Kidney (tissue), 14 donors: Measurements from ENCODE around the gene PNO1. TPM values are rescaled to one million over a fixed set of nuclear protein-coding genes. Genes with fewer than 3 reads are reported as not detected.

Experiments used
- DNase-seq, 5 donors: peaks; one replicate each; pipeline ENCODE4 v3.0.0-alpha.2; 2013 to 2020
- FAIRE-seq: peaks from 2 replicates; lab custom pipeline; 2012; peaks lifted over from hg19 to GRCh38; lab: Jason Lieb, UNC
- H3K27ac ChIP-seq, 2 donors: one replicate each; pipeline ENCODE4 v1.7.0; 2013; ENCODE audit warnings: low read depth in 2 of 2, low read length in 2 of 2, inconsistent platforms in 1 of 2
- H3K27me3 ChIP-seq: one replicate; pipeline ENCODE4 v1.7.1; 2013; ENCODE audit warnings: low read length, inconsistent platforms; ENCODE audit not compliant: control insufficient read depth, insufficient read depth
- H3K36me3 ChIP-seq, 3 donors: one replicate each; pipeline versions ENCODE4 v1.7.0 to v1.7.1; 2013; ENCODE audit warnings: low read length in 3 of 3, control low read depth in 1 of 3, inconsistent platforms in 1 of 3; ENCODE audit not compliant: insufficient read depth in 3 of 3, control insufficient read depth in 2 of 3
- H3K4me1 ChIP-seq, 3 donors: one replicate each; pipeline versions ENCODE4 v1.7.0 to v1.7.1; 2013; ENCODE audit warnings: low read length in 3 of 3, inconsistent platforms in 1 of 3, low read depth in 1 of 3; ENCODE audit not compliant: control insufficient read depth in 2 of 3, insufficient read depth in 2 of 3
- H3K4me3 ChIP-seq, 3 donors: one replicate each; pipeline versions ENCODE4 v1.7.0 to v1.8.1; 2013; ENCODE audit warnings: low read length in 3 of 3, control low read depth in 1 of 3, inconsistent platforms in 1 of 3
- H3K9ac ChIP-seq, 3 donors: one replicate each; pipeline versions ENCODE4 v1.7.0 to v1.7.1; 2013; ENCODE audit warnings: low read length in 3 of 3, control low read depth in 1 of 3, inconsistent platforms in 1 of 3
- H3K9me3 ChIP-seq, 3 donors: one replicate each; pipeline versions ENCODE4 v1.7.0 to v1.7.1; 2013; ENCODE audit warnings: low read length in 3 of 3, control low read depth in 1 of 3, inconsistent platforms in 1 of 3; ENCODE audit not compliant: control insufficient read depth in 2 of 3, insufficient read depth in 1 of 3
- intact Hi-C: fragments of 100-400 bp; cut with DNase I; formaldehyde crosslinking; loops from one replicate; pipeline ENCODE4 v1.11.1; 2022
- polyA plus RNA-seq: library from polyadenylated mRNA; stranded (reverse); fragments of 350-450 nt; fragmentation: Illumina TruSeq; extraction: RNeasy Lipid Tissue Mini Kit (QIAGEN cat#74804); gene quantifications from one replicate; pipeline ENCODE4 v1.2.3, GENCODE V29; 2014; ENCODE audit warnings: low read depth, low replicate concordance; ENCODE audit not compliant: insufficient read depth
- total RNA-seq: library from RNA; stranded (reverse); fragmentation: NEBNext Ultra II Directional; extraction: Animal tissue kit (Norgen Biotek cat#: 25700); gene quantifications from one replicate; pipeline ENCODE4 v1.2.1, GENCODE V29; 2021
- TF ChIP-seq, protein P1 (sequence below): IDR thresholded peaks from 3 replicates; pipeline ENCODE4 v1.5.1; 2012; ENCODE audit warnings: mild to moderate bottlenecking, moderate library complexity, borderline replicate concordance; ENCODE audit not compliant: insufficient read depth; ENCODE audit errors: extremely low read depth
- donor health status: control.
- donor health status: control.
- donor health status: control.
- donor health status: control.
- donor health status: control.
- donor health status: DM: yes; HTN: yes; CAD: no.
- donor health status: Normal renal cell carcinoma (clear cell type).

The PNO1 gene
- total and polyA plus RNA-seq, 2 donors from 2014 or later: 11.3 to 13.4 TPM

GRCh38 chr2:68176657-68177056 is 19.0 kb downstream of the PNO1 start:
- peaks cover 0 to 2% (median 0%) of the 10 kb centered on the region in 3 donors for H3K36me3 ChIP-seq
- H3K27me3 ChIP-seq: no peaks in the 10 kb centered on the region
- no peak for FAIRE-seq
- intact Hi-C loops: no loop called here
- no peak overlapping the region for H3K4me3 ChIP-seq
- TF ChIP-seq, protein P1, sequence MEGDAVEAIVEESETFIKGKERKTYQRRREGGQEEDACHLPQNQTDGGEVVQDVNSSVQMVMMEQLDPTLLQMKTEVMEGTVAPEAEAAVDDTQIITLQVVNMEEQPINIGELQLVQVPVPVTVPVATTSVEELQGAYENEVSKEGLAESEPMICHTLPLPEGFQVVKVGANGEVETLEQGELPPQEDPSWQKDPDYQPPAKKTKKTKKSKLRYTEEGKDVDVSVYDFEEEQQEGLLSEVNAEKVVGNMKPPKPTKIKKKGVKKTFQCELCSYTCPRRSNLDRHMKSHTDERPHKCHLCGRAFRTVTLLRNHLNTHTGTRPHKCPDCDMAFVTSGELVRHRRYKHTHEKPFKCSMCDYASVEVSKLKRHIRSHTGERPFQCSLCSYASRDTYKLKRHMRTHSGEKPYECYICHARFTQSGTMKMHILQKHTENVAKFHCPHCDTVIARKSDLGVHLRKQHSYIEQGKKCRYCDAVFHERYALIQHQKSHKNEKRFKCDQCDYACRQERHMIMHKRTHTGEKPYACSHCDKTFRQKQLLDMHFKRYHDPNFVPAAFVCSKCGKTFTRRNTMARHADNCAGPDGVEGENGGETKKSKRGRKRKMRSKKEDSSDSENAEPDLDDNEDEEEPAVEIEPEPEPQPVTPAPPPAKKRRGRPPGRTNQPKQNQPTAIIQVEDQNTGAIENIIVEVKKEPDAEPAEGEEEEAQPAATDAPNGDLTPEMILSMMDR: no peak
- H3K4me1 ChIP-seq: no peaks in the 10 kb centered on the region
- no peaks in the 10 kb centered on the region for H3K9me3 ChIP-seq
- no peak overlapping the region for H3K27ac ChIP-seq
- no peak for DNase-seq
- no peak overlapping the region for H3K9ac ChIP-seq

DNA sequence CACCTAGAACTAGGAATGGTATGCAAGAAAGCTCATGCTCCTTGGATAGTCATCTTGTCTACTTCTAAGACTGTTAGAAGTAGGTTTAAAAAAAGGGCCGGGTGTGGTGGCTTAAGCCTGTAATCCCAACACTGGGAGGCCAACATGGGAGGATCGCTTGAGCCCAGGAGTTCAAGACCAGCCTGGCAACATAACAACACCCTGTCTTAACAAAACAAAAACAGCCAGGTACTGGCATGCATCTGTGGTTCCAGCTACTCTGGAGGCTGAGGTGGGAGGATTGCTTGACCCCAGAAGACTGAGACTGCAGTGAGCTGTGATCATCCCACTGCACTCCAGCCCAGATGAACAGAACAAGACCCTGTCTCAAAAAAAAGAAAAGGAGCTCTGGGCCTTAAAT is 19.9 kb downstream of the PNO1 start:
- no peaks in the 10 kb centered on the region for H3K4me1 ChIP-seq
- intact Hi-C loops: no loop called here
- no peak for DNase-seq
- no peak overlapping the region for H3K9ac ChIP-seq
- H3K27ac ChIP-seq: no peak overlapping the region
- FAIRE-seq: no peak
- H3K27me3 ChIP-seq: no peaks in the 10 kb centered on the region
- H3K9me3 ChIP-seq: no peaks in the 10 kb centered on the region
- no peak overlapping the region for H3K4me3 ChIP-seq
- TF ChIP-seq, protein P1: no peak
- H3K36me3 ChIP-seq: peaks cover 0 to 3% (median 0%) of the 10 kb centered on the region in 3 donors

DNA sequence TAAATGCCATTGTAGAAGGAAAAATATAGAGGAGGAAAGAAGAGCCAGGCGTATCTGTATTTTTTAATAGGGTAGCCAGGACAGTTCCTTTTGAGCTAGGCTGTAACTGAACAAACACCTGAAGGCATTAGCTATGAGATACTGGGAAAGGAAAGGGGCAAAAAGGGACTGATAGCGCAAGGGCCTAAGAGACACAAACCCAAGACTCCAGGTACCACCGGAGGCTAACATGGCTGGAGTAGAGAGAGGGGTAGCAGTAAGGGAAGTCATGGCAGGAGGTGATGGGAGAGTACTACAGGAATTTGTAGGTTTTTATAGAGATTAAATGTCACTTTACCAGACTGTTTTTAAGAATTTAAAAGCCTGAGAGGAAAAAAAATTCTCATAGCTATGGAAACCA is 20.7 kb downstream of the PNO1 start:
- Histone ChIP-seq H3K9ac (no peak overlapping the region), H3K36me3 (peaks cover 0 to 3% (median 0%) of the 10 kb centered on the region in 3 donors), H3K27me3 (no peaks in the 10 kb centered on the region), H3K9me3 (no peaks in the 10 kb centered on the region), H3K27ac (no peak overlapping the region), H3K4me3 (no peak overlapping the region), H3K4me1 (no peaks in the 10 kb centered on the region)
- intact Hi-C loops: no loop called here
- DNase-seq: no peak
- FAIRE-seq: no peak
- TF ChIP-seq, protein P1: no peak

DNA sequence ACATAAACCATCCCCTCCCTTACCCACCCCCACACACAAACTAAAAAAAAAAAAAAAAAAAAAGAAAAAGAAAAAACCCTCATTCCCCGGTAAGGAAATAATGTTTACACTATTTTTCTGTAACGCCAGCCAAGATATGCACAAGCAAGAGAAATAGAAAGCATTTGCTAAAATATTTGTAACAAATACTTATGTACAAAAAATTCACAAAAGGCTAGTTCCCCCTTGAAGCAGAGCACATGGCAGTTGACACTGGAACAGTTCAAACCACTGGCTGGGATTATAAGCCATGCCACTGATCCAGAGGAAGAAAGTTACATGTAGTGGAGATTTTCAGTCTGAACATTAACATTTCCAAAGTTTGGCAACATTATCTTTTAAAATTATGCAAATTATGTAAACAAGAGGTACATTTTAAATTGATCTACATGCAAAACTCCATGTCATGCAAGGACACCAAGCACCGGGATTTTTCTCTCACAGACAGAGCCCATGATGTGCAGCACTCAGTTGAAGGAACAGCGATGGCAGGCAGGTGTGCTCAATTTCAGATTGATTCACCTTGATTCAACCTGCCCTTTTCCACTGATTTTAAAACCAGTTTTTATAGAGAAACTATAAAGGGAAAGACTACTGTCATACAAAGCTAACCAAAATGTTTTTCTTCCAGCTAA is 21.4 kb downstream of the PNO1 start:
- H3K36me3 ChIP-seq: peaks cover 0 to 8% (median 0%) of the 10 kb centered on the region in 3 donors
- no peak overlapping the region for H3K27ac ChIP-seq
- no peaks in the 10 kb centered on the region for H3K4me1 ChIP-seq
- DNase-seq (no peak), FAIRE-seq (no peak)
- no peaks in the 10 kb centered on the region for H3K9me3 ChIP-seq
- intact Hi-C loops: no loop called here
- no peak overlapping the region for H3K9ac ChIP-seq
- H3K4me3 ChIP-seq: no peak overlapping the region
- TF ChIP-seq, protein P1: no peak
- H3K27me3 ChIP-seq: no peaks in the 10 kb centered on the region
